ENCODE measurements around the gene GMDS.

Gene GMDS

DNA sequence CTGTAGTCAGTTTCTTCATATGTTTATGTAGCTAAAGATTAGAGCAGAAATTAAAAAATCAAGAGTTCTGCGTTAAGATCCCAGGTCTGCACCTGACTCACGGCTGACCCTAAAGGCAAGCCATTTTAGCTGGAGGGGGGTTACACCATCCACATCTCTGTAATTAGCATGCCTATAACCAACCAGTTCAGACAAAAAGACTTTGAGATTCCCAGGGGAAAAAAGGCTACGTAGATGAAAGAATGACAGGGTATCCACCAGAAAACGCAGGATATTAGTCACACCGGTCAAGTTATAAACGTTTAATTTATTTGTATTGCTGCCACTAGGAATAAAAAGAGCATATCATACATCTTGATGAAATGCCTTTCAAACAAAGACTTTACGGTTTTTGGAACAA, 336.6 kb downstream of the GMDS start:
- no peak for DNase-seq (ENCODE audit: low read depth in 1 of 2, low spot score in 1 of 2)

DNA sequence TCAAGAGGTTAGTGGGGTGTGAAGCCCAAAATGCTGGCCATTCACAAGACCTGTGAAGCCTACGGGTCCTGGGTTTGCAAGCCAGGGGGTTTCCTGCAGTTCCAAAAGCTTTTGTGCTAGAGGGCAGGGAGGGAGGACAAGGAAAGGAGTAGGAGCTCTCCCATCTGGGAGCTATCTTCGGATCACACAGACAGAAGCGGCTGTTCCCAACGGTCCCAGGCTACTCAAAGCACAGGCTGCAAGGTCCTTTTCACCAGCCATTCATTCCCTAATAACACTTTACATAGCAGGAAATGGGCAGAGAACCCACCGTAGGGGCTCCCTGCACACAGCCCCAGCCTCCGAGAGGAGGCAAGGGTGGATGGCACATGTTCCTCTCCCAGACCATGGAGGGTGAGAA, 338.8 kb downstream of the GMDS start:
- DNase-seq (ENCODE audit: low read depth in 1 of 2, low spot score in 1 of 2) = no peak

DNA sequence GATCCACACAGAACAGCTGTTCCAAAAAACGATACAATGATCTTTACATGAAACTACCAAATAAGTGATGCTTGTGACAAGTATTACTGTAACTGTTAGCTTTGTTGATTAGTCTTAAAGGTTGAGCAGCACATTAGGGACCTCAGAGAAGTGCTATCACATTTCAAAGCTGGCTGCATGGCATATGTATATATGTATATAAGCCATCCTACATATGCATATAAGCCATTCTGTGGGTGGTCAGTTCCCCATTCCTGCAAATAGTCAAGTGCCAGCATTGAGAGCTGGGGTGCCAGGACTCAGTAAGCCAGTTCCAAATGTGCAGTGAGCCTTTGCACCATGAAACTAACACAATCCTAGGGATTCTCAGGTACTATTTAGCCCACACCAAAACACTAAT, 339.4 kb downstream of the GMDS start:
- DNase-seq (ENCODE audit: low read depth in 1 of 2, low spot score in 1 of 2) = no peak

DNA sequence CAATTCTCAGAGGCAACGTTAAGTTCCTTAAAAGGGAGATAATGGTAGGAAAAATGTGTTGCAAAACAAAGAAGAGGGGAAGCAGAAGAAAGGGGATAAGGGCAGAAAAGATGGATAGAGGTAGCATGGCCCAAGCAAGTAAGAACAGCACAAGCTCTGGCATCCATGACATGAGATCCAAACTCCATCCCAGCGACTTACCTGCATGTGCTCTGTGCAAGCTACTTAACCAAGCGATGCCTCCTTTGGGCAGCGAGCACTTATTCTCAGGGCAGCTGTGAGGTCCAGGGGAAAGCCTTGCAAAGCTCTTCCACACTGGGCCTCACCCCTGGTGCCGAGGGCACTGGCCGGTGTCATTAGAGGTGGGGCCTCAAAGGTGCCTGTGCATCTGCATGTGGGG, 340.5 kb downstream of the GMDS start:
- DNase-seq (ENCODE audit: low read depth in 1 of 2, low spot score in 1 of 2) = no peak

DNA sequence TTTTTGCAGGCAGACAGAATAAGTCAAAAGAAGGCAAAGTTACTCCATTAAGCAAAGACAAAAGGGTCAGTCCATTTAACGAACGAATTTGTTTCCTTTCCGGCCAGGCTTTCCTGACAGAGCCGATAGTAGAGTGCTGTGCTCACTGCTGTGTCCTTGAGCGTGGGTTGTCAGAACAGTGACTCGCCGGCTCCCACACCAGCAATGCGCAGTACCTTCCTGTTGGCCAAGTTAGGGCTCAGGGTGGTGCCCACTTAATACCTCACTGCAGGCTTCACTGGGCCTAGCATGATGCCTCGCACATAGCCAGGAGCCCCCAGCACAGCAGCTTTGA, 341.0 kb downstream of the GMDS start:
- no peak for DNase-seq (ENCODE audit: low read depth in 1 of 2, low spot score in 1 of 2)

DNA sequence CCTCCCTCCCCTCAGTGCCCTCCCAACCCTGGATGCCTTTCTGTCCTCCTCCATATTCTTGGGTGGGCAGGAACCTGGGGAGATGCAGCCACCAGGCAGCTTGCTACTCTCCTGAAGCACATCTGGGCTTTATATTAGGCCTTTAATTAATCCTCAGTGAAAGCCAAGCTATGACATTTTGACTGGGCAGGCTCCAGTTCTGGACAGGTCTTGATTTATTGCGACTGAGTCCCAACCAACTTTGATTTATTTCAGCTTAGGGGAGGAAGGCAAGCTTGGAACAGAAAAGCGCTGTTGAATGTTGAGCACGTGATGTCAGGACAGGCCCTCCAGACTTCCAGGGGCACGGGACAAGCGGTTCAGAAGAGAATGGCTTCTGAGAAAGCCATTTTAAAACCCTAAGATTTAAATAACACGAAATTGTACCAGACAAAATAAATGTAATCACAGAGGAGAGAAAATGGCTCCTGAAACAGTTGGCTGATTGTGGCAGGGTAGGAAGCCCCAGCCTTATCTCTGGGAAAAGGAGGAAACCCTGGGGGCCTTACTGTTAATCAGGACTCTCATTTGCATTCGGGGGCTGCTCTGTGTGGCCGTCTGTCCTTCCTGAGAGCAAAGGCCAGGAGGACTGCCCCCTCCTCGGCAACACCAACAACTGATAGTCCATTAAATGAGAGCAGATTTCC, 341.5 kb downstream of the GMDS start:
- no peak for DNase-seq (ENCODE audit: low read depth in 1 of 2, low spot score in 1 of 2)

DNA sequence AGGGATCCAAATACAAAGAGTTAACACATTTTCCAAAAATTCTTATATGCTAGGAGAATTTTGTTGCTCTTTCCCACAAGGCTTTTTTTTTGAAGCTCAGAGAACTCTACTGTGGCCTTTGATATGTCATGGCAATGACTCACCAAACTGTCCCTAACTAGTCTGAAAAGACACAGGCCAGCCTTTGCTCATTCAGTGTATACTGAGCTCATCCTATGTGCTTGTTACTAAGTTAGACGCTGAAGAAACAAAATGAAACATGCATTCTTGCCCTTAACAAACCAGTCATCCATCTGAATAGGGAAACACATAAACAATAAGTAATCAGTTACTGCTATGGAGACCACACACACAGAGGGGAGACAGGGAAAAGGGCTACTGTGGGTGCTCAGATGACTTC, 343.8 kb downstream of the GMDS start:
- DNase-seq (ENCODE audit: low read depth in 1 of 2, low spot score in 1 of 2) = no peak

DNA sequence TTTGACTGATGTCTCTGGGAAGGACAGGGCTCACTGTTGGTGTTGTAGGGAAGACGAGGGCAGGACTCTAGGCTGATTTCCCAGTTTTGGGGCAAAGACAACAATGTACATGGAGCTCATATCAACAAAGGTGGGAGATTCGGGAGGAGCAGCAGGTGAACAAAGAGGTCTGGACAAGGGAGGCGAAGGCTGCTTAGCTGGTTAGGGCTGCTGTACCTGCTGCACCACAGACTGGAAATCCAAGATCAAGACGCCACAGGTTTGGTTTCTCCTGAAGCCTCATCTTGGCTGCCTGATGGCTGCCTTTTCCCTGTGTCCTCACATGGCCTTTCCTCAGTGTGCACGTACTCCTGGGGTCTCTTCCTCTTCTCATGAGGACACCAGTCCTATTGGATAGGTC, 348.5 kb downstream of the GMDS start:
- DNase-seq (ENCODE audit: low read depth in 1 of 2, low spot score in 1 of 2) = no peak

DNA sequence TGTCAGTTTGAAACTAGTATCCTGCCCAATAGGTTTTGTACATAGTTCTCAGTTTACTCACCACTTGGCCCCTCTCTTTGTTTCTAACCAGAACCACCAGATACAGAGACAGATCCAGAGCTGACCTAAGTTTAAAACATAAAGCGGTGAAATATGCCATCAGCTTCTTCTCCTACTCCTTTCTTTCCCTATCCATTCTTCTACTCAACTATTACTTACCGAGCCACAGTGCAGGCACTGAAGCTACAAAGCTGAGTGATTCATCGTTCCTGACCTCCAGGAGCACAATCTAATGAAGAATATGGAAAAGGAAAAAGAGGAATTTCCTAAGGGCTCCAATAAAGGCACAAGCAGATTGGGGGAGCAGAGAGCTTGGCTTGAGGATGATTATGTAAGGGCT, 349.7 kb downstream of the GMDS start:
- DNase-seq (ENCODE audit: low read depth in 1 of 2, low spot score in 1 of 2) = no peak

DNA sequence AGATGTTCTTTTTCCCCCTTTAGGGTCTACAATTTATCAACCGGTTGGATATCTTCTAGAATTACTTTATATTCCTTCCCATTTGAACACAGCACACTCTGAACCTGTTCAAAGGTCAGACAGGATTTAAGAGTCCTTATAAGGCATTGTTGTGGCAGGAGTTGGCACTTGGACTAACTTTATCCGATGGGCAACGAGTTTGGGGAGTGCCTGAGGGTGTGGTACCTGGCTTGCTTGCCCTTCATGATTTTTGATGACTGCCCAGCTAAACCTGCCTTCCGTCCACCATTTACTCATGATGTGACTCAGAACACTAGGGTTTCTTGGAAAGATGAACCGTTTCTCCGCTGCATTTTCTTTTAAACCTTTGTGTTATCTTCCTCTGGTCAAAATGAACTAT, 350.5 kb downstream of the GMDS start:
- no peak for DNase-seq (ENCODE audit: low read depth in 1 of 2, low spot score in 1 of 2)

DNA sequence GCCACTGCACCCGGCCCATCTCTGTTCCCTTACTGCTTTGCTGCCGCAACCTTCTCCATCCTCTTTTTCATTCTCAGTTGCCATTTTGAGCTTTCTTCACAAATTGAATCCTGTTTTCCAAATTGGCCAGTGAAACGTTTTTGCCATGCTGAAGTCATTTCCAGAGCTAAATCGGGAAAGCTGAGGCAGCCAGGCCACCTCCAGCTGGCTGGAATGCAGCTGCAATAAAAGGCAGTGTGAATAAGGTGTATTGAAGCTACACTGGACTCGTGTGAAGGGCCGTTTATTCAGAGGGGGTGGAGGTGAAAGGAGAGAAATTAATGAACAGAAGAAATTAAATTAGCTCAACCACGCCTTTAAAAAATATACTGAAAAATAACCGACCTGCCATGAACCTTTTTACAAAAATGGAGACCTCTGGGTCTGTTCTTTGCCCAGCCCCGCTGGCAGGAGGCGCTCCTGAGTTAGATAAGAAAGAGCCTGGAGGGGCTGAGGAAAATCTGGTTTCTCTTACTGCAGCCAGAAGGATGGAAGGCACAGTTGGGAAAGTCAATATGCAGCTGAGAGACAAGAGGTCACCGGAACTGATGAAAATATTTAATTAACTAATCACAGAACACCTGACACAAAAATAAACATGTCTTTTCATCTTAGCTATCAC, 351.8 kb downstream of the GMDS start:
- DNase-seq (ENCODE audit: low read depth in 1 of 2, low spot score in 1 of 2) = no peak

DNA sequence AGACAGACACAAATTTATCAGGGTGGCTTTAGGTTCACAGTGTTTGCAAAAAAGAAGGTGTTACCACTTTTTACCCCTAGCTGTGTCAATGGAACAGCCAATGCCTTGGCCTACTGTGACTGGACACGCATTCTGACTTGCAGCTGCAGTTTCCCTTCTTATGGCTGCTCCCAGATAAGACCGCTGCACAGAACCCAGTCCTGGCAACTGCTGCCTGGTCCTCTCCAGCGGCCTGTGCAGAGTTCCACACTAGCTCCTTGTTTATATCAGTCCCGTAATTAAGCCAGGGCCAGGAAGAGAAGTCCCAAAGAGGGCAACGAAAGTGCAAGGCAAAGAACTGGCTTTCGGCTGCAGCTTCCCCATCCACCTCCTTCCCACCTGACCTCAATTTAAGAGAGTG, 352.7 kb downstream of the GMDS start:
- DNase-seq (ENCODE audit: low read depth in 1 of 2, low spot score in 1 of 2) = no peak

DNA sequence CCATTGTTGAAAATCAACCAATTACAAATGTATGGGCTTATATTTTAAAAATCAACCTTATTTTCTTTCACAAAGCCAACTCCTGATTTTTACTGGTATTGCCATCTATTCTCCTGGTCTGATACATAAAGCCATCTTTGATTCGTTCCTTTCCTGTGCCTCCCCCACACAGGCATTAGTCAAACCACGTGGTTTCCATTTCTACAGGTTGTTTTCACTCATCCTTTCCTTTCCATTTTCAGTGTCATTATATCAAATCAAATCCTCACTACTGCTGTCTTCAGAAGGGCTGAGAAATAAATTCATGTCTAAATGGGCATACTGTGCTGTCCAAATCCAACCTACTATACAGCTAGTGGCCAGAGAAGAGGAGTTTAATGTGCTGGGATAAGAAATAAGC, 354.4 kb downstream of the GMDS start:
- no peak for DNase-seq (ENCODE audit: low read depth in 1 of 2, low spot score in 1 of 2)

DNA sequence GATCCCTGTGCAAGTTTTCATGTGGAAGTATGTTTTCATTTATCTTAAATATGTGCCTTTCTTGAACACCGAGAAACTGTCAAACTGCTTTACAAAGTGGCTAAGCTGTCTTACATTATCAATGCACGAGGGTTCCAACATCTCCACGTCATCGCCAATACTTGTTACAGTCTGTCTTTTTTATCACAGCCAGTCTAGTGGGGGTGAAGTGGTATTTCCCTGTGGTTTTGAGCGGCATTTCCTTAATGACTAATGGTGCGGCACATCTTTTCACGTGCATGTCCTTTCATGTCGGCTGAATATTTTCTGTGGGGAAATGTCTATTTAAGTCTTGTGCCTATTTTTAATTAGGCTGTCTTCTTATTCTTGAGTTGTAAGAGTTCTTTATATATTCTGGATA, 355.3 kb downstream of the GMDS start:
- no peak for DNase-seq (ENCODE audit: low read depth in 1 of 2, low spot score in 1 of 2)

DNA sequence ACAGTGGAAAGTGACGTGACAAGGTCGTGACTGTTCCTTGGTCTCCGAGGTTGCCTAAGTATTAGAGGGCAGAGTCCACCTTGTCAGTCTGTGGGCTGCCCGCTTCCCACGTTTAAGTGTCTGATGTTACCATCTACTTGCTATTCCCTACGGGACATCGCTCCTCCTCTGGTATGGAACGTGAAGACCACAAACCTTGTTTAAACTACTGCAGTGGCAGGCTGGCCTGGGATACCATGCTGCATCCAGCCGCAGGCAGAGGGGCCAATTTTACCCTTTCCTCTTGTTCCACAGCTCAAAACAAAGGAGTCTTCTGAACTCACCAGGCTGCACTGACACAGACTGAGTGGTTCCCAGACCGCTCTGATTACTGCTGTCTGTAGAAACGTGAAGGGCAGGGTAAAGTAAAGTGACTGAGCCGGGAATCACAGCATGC, 359.8 kb downstream of the GMDS start:
- no peak for DNase-seq (ENCODE audit: low read depth in 1 of 2, low spot score in 1 of 2)

DNA sequence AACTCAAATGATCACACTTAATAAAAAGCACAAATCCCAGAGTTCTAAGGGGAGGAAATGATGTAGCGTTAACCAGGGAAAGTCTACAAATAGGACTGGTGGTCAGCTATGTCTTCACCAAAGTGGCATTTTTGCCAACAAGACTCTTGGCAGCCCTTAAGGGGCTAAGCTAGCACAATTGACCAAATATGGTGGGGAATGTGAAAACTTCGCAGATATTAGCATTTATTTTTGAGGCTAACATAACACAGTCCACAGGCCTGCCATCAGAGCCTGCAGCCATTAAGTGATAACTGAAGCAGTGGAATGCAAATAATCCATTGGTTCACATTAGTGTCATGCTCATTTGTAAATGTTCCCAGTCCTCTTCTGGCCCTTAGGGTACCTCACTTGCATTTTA, 361.1 kb downstream of the GMDS start:
- no peak for DNase-seq (ENCODE audit: low read depth in 1 of 2, low spot score in 1 of 2)

DNA sequence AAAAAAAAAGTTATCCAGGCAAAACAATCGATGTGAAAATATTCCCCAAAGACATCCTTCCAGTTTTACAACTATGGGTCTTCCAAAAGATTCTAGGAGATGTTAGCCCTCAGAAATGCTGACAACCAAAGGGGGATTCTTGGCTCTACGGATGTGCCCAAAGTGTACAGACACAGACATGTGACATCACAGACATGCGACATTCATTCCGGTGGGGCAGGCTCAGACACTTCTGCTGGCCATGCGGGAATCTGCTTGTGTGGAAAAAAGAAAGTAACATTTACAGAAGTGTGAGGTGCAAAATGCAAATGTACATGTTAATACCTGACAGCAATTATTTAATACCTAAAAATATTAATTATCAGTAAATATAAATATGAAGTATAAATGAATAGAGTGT, 367.1 kb downstream of the GMDS start:
- DNase-seq (ENCODE audit: low read depth in 1 of 2, low spot score in 1 of 2) = no peak

DNA sequence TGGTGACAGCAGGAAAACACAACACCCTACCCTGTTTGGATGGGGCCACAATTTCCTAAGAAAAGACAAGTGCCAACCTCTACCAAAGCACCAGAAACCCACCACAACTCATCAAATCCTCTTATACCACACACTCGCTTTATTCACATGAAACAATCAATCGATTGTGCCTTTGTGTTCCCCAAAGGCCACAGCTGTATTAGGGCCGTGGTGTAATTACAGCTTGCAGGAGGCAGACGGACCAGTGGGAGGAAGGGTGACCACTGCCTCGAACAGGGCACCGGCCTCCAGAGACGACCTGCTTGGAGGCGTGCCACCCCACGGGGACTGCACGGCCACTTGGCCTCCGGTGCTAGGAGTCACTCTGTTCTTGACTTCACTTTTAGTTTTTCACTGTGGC, 371.6 kb downstream of the GMDS start:
- DNase-seq (ENCODE audit: low read depth in 1 of 2, low spot score in 1 of 2) = no peak

DNA sequence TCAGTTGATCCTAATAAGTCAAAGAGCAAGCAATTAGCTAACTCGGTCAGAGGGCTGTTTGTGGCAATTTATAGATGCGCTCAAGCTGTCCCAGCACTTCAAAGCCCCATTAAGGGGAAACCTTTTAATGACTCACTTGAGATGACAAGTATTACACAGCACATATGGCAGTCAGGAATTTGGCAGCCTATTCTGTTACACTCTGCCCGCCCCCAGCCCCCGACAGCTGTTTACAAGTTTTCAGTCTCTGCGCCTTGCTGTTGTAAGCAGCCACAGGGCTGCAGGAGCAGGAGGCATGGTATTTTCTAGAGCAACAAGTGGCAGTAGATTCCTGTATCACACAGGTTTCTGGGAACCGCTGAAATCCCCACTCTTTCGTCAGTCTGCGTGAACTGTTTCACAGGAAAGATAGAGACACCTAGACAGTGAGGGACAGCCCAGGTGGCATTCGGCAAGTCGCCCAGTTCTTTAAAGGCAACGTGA, 372.7 kb downstream of the GMDS start:
- DNase-seq (ENCODE audit: low read depth in 1 of 2, low spot score in 1 of 2) = no peak

DNA sequence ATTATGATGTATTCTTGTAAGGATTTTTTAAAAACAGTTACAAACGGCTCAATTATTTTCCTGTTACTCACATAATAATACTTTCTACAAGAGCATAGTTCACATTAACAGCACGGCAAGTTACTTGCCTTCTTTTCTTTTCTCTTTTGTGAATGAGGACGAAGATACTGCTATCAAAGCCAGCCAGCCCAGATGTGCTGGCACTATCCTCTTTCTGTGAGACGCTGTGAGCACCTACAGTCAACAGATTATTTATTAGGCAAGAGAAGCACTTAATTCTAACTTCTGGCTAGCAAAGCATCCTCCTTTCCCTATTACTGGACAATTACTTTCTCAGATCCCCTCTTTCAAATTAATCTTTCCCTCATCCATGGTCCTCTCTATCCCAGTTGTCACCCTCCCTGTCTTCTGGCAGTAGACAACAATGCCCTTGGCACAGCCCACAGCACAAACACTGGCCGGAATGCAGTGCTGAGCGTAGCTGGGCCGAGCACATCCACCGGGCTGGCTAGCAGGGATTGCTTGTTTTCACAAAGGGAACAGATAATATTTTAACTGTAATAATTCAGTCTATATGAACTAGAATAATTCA, 373.6 kb downstream of the GMDS start:
- no peak for DNase-seq (ENCODE audit: low read depth in 1 of 2, low spot score in 1 of 2)

DNA sequence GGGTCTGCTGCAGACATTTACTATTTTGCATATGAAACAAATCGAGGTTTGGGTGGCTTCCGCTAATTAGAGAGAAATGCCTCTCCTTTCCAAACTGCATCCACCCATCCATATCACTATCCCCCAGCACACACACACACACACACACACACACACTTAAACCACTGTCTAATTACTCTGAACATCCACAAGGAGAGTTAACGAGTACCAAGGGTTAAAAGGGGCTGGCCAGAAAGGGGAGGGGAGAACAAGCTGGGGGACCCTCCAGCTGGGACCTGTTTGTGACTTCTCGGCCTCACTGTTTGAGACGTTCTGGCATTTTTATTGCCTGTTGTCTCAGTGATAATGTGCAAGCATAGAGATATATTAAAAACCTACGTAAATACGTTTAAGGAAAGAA, 374.5 kb downstream of the GMDS start:
- DNase-seq (ENCODE audit: low read depth in 1 of 2, low spot score in 1 of 2) = no peak

DNA sequence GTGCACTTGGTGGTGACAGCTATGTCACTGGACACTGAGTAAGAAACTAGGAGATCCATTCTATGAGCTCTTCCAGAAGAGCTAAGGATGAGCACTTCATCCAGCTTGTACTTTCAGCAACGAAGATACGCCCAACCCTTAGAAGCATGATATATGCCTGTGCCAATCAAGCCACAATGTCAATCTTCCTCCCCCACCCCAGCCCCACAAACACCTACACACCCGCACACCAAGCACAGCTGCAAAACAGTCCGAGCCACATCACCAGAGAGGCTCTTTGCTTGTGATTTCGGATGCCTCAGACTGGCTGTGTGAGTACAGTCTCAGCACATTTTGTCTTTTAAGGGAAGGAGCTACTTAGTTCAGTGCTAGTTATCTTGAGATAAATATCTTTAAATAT, 375.2 kb downstream of the GMDS start:
- no peak for DNase-seq (ENCODE audit: low read depth in 1 of 2, low spot score in 1 of 2)

DNA sequence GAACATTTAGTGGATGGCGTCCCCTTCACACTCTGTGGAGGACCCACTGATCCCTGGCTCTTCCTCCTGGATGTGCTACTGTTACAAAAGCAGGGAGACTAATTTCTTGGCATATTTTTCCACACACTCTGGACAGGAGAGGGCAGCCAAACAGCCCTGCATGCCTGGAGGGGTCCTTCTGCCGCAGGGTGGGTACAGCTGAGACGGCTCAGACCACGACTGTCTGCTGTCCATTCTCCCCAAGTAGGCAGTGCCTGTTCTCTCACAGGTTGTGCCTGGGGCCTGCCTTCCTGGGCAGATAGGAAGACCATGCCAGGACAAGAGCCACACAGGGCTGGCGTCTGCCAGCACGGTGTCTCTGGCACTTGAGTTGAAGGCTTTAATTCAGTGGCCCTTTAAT, 375.6 kb downstream of the GMDS start:
- no peak for DNase-seq (ENCODE audit: low read depth in 1 of 2, low spot score in 1 of 2)
